K562 (cell line): Measurements from ENCODE around the gene OBSL1. TPM values are rescaled to one million over a fixed set of nuclear protein-coding genes. Genes with fewer than 3 reads are reported as not detected.

Experiments
- C11orf30 ChIP-seq: fragments of 450-650 bp; IDR thresholded peaks from 2 replicates; pipeline ENCODE4 v1.6.1; 2016; ENCODE audit warnings: low read depth, mild to moderate bottlenecking
- CBFA2T3 ChIP-seq: fragments of 450-650 bp; IDR thresholded peaks from 2 replicates; pipeline ENCODE4 v1.6.1; 2017
- CBX5 ChIP-seq: IDR thresholded peaks from 2 replicates; pipeline ENCODE4 v1.6.1; 2014; ENCODE audit warnings: low read depth, borderline replicate concordance
- FOSL1 ChIP-seq: fragments of 200-800 bp; sonication (Bioruptor generic); conservative IDR thresholded peaks from 2 replicates; pipeline ENCODE4 v1.6.1; 2016; ENCODE audit warnings: missing genetic modification characterization, missing compliant biosample characterization
- GABPB2 ChIP-seq: fragments of 250-450 bp; sonication (Bioruptor Pico); conservative IDR thresholded peaks from 2 replicates; pipeline ENCODE4 v1.5.1; 2021; ENCODE audit warnings: mild to moderate bottlenecking
- GATAD2A ChIP-seq: fragments of 450-650 bp; IDR thresholded peaks from 2 replicates; pipeline ENCODE4 v1.6.1; 2017
- HDAC6 ChIP-seq: IDR thresholded peaks from 2 replicates; pipeline ENCODE4 v1.6.1; 2012; ENCODE audit warnings: low read depth, mild to moderate bottlenecking, control low read depth, inconsistent platforms, low read length, moderate library complexity
- KDM2B ChIP-seq: fragments of 250-450 bp; sonication (Bioruptor Pico); IDR thresholded peaks from 2 replicates; pipeline ENCODE4 v1.8.0; 2021; ENCODE audit warnings: mild to moderate bottlenecking, moderate library complexity
- KLF6 ChIP-seq: fragments of 250-450 bp; sonication (Bioruptor Pico); IDR thresholded peaks from 2 replicates; pipeline ENCODE4 v1.4.0; 2020; ENCODE audit warnings: mild to moderate bottlenecking, moderate library complexity, borderline replicate concordance
- L3MBTL2 ChIP-seq: fragments of 450-650 bp; IDR thresholded peaks from 2 replicates; pipeline ENCODE4 v1.6.1; 2016; ENCODE audit warnings: mild to moderate bottlenecking, moderate library complexity
- MTA1 ChIP-seq: fragments of 450-650 bp; IDR thresholded peaks from 2 replicates; pipeline ENCODE4 v1.6.1; 2017; ENCODE audit warnings: borderline replicate concordance
- NRF1 ChIP-seq, 2 experiments: fragments of 450-650 bp; IDR thresholded peaks in 1 of 2; conservative IDR thresholded peaks in 1 of 2; 2 replicates each; pipeline ENCODE4 v1.6.1; 2014; ENCODE audit warnings: mild to moderate bottlenecking in 2 of 2
- NUFIP1 ChIP-seq: fragments of 450-650 bp; IDR thresholded peaks from 2 replicates; pipeline ENCODE4 v1.6.1; 2018; ENCODE audit not compliant: partially characterized antibody
- POLR2A ChIP-seq: fragments of 450-650 bp; conservative IDR thresholded peaks from 2 replicates; pipeline ENCODE4 v1.6.1; 2016
- PTBP1 ChIP-seq: fragments of 200-400 bp; formaldehyde crosslinking; IDR thresholded peaks from 2 replicates; pipeline ENCODE4 v1.6.1; 2017; ENCODE audit warnings: low read depth, low read length
- SAP30 ChIP-seq: fragments of 200-600 bp; sonication (generic); IDR thresholded peaks from 2 replicates; pipeline ENCODE4 v1.6.1; 2012; ENCODE audit warnings: borderline replicate concordance, low read depth, mild to moderate bottlenecking, moderate library complexity, low read length, control low read depth, inconsistent platforms; ENCODE audit not compliant: insufficient read depth, poor library complexity, severe bottlenecking
- SMARCA4 ChIP-seq: fragments of 450-650 bp; IDR thresholded peaks from 2 replicates; pipeline ENCODE4 v1.6.1; 2016
- polyA plus RNA-seq, 8 experiments: library from polyadenylated mRNA; depleted of rRNA in 4 of 8; stranded (reverse) in 5 of 8; unstranded in 3 of 8; fragments of >200 nt; fragmentation: Nextera tagmentation in 2 of 8; fragmentation: Illumina TruSeq in 1 of 8; extraction: Ambion mirVana in 2 of 8; extraction: Trizol in 1 of 8; gene quantifications; 2 replicates each; pipeline versions ENCODE4 v1.2.1 to v1.2.3, GENCODE V29; 2011 to 2014; ENCODE audit warnings: inconsistent platforms in 1 of 8, missing spikeins in 1 of 8
- total RNA-seq, 7 experiments: library from RNA; depleted of rRNA in 6 of 7; stranded (reverse); fragments of >200 nt in 6 of 7; fragmentation: Illumina TruSeq in 2 of 7; extraction: Trizol in 2 of 7; gene quantifications; 2 replicates each; pipeline versions ENCODE4 v1.2.1 to v1.2.3, GENCODE V29; 2011 to 2021; ENCODE audit warnings: low replicate concordance in 1 of 7
- TF ChIP-seq, protein P1 (sequence below): fragments of 250-450 bp; sonication (Bioruptor Pico); IDR thresholded peaks from 2 replicates; pipeline ENCODE4 v1.5.0; 2020; ENCODE audit warnings: mild to moderate bottlenecking, borderline replicate concordance
- TF ChIP-seq, protein P2 (sequence below): sonication (generic); formaldehyde crosslinking; IDR thresholded peaks from 2 replicates; pipeline ENCODE4 v1.4.0; 2020; ENCODE audit warnings: mild to moderate bottlenecking, missing genetic modification reagents
- TF ChIP-seq, protein P3 (sequence below): fragments of 150-350 bp; conservative IDR thresholded peaks from 2 replicates; pipeline ENCODE4 v1.6.1; 2014; ENCODE audit warnings: low read length
- TF ChIP-seq, protein P4 (sequence below): fragments of 250-450 bp; sonication (Bioruptor Pico); IDR thresholded peaks from 2 replicates; pipeline ENCODE4 v1.4.0; 2020; ENCODE audit warnings: mild to moderate bottlenecking, moderate library complexity

Gene OBSL1
- total and polyA plus RNA-seq, 9 of the 15 experiments (the other 6 are each of a cell fraction or from before 2014, with no cell fraction given) = 1.2 to 26.6 (median 8.6) TPM

DNA sequence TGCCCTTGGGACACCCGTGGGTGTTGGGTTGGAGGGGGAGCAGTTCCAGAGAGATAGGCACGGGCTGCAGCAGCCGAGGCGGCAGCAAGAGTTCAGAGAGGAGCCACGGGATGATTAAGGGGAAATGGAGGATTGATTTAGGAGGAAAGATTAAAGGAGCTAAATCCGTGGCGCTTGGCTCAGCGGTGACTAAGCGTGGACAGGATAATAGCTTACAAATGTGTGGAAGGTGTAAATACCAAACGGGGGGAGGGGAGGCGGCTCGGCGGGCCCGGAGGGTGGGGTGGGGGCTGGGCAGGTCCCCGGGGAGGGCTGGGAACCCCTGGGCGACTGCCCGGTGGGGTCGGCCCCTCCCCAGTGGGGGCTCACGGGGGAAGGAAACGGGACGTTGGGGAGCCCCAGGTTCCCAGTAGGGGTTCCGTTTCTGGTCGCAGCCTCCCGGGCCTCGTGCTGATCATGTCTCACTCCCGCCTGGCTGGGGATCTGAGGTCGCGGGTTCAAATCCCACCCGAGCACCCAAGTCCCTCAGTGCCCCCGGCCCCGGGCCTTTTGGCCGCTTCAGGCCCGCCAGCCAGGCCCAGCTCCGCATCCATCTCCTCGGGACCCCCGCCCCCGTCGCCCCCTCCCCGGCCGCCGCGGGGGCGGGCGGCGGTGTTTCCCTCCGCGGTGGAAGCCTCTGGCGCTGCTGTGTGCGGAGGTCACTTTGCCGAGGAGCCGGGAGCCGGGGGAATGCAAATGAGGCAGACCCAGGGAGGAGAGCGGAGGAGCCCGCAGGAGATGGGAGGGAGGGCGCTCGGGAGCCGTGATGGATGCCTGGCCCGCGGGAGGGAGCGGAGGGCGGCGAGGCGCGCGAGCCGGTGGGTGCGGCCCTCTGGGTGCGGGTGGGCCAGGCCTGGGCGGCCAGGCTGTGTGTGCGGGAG lies 49.0 kb downstream of the OBSL1 start (continued):
- TF ChIP-seq GATAD2A = peak; percentile 84
- peak; percentile 50 for TF ChIP-seq SMARCA4
- 0 out of 2 replicates have a peak, but pooled peaks have one; percentile 50 for TF ChIP-seq MTA1
- TF ChIP-seq, protein P1, sequence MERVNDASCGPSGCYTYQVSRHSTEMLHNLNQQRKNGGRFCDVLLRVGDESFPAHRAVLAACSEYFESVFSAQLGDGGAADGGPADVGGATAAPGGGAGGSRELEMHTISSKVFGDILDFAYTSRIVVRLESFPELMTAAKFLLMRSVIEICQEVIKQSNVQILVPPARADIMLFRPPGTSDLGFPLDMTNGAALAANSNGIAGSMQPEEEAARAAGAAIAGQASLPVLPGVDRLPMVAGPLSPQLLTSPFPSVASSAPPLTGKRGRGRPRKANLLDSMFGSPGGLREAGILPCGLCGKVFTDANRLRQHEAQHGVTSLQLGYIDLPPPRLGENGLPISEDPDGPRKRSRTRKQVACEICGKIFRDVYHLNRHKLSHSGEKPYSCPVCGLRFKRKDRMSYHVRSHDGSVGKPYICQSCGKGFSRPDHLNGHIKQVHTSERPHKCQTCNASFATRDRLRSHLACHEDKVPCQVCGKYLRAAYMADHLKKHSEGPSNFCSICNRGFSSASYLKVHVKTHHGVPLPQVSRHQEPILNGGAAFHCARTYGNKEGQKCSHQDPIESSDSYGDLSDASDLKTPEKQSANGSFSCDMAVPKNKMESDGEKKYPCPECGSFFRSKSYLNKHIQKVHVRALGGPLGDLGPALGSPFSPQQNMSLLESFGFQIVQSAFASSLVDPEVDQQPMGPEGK (CRISPR knock-in tag) = no peak
- no peak for TF ChIP-seq SAP30
- TF ChIP-seq, protein P2, sequence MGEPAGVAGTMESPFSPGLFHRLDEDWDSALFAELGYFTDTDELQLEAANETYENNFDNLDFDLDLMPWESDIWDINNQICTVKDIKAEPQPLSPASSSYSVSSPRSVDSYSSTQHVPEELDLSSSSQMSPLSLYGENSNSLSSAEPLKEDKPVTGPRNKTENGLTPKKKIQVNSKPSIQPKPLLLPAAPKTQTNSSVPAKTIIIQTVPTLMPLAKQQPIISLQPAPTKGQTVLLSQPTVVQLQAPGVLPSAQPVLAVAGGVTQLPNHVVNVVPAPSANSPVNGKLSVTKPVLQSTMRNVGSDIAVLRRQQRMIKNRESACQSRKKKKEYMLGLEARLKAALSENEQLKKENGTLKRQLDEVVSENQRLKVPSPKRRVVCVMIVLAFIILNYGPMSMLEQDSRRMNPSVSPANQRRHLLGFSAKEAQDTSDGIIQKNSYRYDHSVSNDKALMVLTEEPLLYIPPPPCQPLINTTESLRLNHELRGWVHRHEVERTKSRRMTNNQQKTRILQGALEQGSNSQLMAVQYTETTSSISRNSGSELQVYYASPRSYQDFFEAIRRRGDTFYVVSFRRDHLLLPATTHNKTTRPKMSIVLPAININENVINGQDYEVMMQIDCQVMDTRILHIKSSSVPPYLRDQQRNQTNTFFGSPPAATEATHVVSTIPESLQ (CRISPR knock-in tag) = no peak
- TF ChIP-seq C11orf30 = peak; percentile 71
- peak; percentile 52; the same call in 1 of the 2 replicates for TF ChIP-seq L3MBTL2
- no peak for TF ChIP-seq KDM2B (CRISPR knock-in tag)
- no peak for TF ChIP-seq HDAC6
- peak; percentile 78 for TF ChIP-seq FOSL1 (tag)
- no peak for TF ChIP-seq NRF1 (conservative IDR thresholded peaks at IDR 0.05 in 1 of 2, IDR thresholded peaks at IDR 0.05 in 1 of 2)
- no peak for TF ChIP-seq NUFIP1
- TF ChIP-seq, protein P3, sequence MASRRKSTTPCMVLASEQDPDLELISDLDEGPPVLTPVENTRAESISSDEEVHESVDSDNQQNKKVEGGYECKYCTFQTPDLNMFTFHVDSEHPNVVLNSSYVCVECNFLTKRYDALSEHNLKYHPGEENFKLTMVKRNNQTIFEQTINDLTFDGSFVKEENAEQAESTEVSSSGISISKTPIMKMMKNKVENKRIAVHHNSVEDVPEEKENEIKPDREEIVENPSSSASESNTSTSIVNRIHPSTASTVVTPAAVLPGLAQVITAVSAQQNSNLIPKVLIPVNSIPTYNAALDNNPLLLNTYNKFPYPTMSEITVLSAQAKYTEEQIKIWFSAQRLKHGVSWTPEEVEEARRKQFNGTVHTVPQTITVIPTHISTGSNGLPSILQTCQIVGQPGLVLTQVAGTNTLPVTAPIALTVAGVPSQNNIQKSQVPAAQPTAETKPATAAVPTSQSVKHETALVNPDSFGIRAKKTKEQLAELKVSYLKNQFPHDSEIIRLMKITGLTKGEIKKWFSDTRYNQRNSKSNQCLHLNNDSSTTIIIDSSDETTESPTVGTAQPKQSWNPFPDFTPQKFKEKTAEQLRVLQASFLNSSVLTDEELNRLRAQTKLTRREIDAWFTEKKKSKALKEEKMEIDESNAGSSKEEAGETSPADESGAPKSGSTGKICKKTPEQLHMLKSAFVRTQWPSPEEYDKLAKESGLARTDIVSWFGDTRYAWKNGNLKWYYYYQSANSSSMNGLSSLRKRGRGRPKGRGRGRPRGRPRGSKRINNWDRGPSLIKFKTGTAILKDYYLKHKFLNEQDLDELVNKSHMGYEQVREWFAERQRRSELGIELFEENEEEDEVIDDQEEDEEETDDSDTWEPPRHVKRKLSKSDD = no peak
- TF ChIP-seq, protein P4, sequence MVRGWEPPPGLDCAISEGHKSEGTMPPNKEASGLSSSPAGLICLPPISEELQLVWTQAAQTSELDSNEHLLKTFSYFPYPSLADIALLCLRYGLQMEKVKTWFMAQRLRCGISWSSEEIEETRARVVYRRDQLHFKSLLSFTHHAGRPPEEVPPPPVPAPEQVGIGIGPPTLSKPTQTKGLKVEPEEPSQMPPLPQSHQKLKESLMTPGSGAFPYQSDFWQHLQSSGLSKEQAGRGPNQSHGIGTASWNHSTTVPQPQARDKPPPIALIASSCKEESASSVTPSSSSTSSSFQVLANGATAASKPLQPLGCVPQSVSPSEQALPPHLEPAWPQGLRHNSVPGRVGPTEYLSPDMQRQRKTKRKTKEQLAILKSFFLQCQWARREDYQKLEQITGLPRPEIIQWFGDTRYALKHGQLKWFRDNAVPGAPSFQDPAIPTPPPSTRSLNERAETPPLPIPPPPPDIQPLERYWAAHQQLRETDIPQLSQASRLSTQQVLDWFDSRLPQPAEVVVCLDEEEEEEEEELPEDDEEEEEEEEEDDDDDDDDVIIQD (CRISPR knock-in tag) = no peak
- peak; percentile 62 for TF ChIP-seq CBFA2T3
- TF ChIP-seq GABPB2 (CRISPR knock-in tag) = no peak
- no peak for TF ChIP-seq PTBP1
- no peak for TF ChIP-seq CBX5
- TF ChIP-seq POLR2A = 0 out of 2 replicates have a peak, but pooled peaks have one; percentile 23
- no peak for TF ChIP-seq KLF6
